ENCODE data around the gene RAVER1. TPM values are rescaled to one million over a fixed set of nuclear protein-coding genes. Genes with fewer than 3 reads are reported as not detected.
"Not testable (repeated sequence)": the region's sequence is repeated elsewhere in the genome, so short reads cannot be mapped to it uniquely, and the experiment has no call there.

The RAVER1 gene
- total RNA-seq = 5.4 and 6.2 TPM in 2 replicates

- peak; percentile 99 for DNase-seq (ENCODE audit: low read depth in 2 of 2)
Measured at GRCh38 chr19:10332965-10333757, at the start of gene RAVER1. RAVER1 (minus strand) TSS chr19:10333529; CDS start chr19:10333507, 22 bp downstream.

GRCh38 chr19:10383223-10383499 lies 49.8 kb upstream of the RAVER1 start:
- DNase-seq (ENCODE audit: low read depth in 2 of 2) = not testable (repeated sequence)

GRCh38 chr19:10380313-10381102 lies 47.2 kb upstream of the RAVER1 start, which contains the start of gene TYK2:
TYK2 (minus strand) TSS chr19:10380572; CDS start chr19:10378406, 2,166 bp downstream.
- peak; percentile 99 for DNase-seq (ENCODE audit: low read depth in 2 of 2)

- DNase-seq (ENCODE audit: low read depth in 2 of 2) = no peak
Measured at GRCh38 chr19:10379880-10380312, 46.6 kb upstream of the RAVER1 start.

GRCh38 chr19:10378124-10378523 lies 44.8 kb upstream of the RAVER1 start:
- no peak for DNase-seq (ENCODE audit: low read depth in 2 of 2)

- DNase-seq (ENCODE audit: low read depth in 2 of 2) = not testable (repeated sequence)
Measured at GRCh38 chr19:10377140-10377640, 43.9 kb upstream of the RAVER1 start.

GRCh38 chr19:10374931-10375330 lies 41.6 kb upstream of the RAVER1 start:
- no peak for DNase-seq (ENCODE audit: low read depth in 2 of 2)

- no peak for DNase-seq (ENCODE audit: low read depth in 2 of 2)
Measured at GRCh38 chr19:10372690-10373089, 39.4 kb upstream of the RAVER1 start.

- no peak for DNase-seq (ENCODE audit: low read depth in 2 of 2)
Measured at GRCh38 chr19:10368101-10368803, 34.9 kb upstream of the RAVER1 start.

GRCh38 chr19:10366950-10367512 lies 33.7 kb upstream of the RAVER1 start:
- not testable (repeated sequence) for DNase-seq (ENCODE audit: low read depth in 2 of 2)

- DNase-seq (ENCODE audit: low read depth in 2 of 2) = no peak
Measured at GRCh38 chr19:10365518-10365917, 32.2 kb upstream of the RAVER1 start.

- DNase-seq (ENCODE audit: low read depth in 2 of 2) = peak in 1 of 2 donors; percentile 12
Measured at GRCh38 chr19:10364644-10365043, 31.3 kb upstream of the RAVER1 start.

GRCh38 chr19:10363789-10364281 lies 30.5 kb upstream of the RAVER1 start:
- no peak for DNase-seq (ENCODE audit: low read depth in 2 of 2)

GRCh38 chr19:10362259-10362658 lies 28.9 kb upstream of the RAVER1 start:
- no peak for DNase-seq (ENCODE audit: low read depth in 2 of 2)

- no peak for DNase-seq (ENCODE audit: low read depth in 2 of 2)
Measured at GRCh38 chr19:10361569-10362011, 28.3 kb upstream of the RAVER1 start.

- no peak for DNase-seq (ENCODE audit: low read depth in 2 of 2)
Measured at GRCh38 chr19:10356431-10356830, 23.1 kb upstream of the RAVER1 start.

- peak in 1 of 2 donors; percentile 45 for DNase-seq (ENCODE audit: low read depth in 2 of 2)
Measured at GRCh38 chr19:10353793-10354391, 20.6 kb upstream of the RAVER1 start.

- no peak for DNase-seq (ENCODE audit: low read depth in 2 of 2)
Measured at GRCh38 chr19:10352764-10353671, 19.7 kb upstream of the RAVER1 start.

GRCh38 chr19:10346509-10346908 lies 13.2 kb upstream of the RAVER1 start:
- DNase-seq (ENCODE audit: low read depth in 2 of 2) = no peak

GRCh38 chr19:10344780-10345179 lies 11.5 kb upstream of the RAVER1 start:
- no peak for DNase-seq (ENCODE audit: low read depth in 2 of 2)

Measured in lung microvascular endothelial cell (primary cell).